Endothelial cell of umbilical vein (primary cell): ENCODE results near the gene KLHL24. TPM values are rescaled to one million over a fixed set of nuclear protein-coding genes. Genes with fewer than 3 reads are reported as not detected.

Experiments used
- Bru-seq: library from RNA; stranded (reverse); fragments of 400-500 nt; gene quantifications from one replicate; lab custom pipeline; 2021; lab: Mats Ljungman, UMichigan
- BruChase-seq, 2 experiments: library from RNA; stranded (reverse); fragments of 400-500 nt; gene quantifications; one replicate each; lab custom pipeline; 2021; lab: Mats Ljungman, UMichigan
- BruUV-seq: library from RNA; stranded (reverse); fragments of 400-500 nt; replicated peaks from 2 replicates; lab custom pipeline; 2021; lab: Mats Ljungman, UMichigan
- CTCF ChIA-PET: fragments of 300-600, 350-600 bp; sonication (Branson Sonifier 250); formaldehyde crosslinking; loops from one replicate; lab custom pipeline; 2021; ENCODE audit warnings: antibody characterized with exemption, inconsistent platforms; lab: Charles Lee
- POLR2A ChIA-PET: fragments of 300-600, 350-600 bp; sonication (Branson Sonifier 250); formaldehyde crosslinking; loops from one replicate; lab custom pipeline; 2021; ENCODE audit warnings: antibody characterized with exemption, inconsistent platforms; lab: Charles Lee
- DNase-seq: peaks from one replicate; pipeline ENCODE4 v3.0.0-alpha.2; 2011; ENCODE audit warnings: low read depth, low spot score
- FAIRE-seq: peaks from 2 replicates; lab custom pipeline; 2011; peaks lifted over from hg19 to GRCh38; lab: Jason Lieb, UNC
- H2AFZ ChIP-seq: 2 replicates; pipeline ENCODE4 v1.6.0; 2012; ENCODE audit warnings: low read depth, low read length, control low read depth, inconsistent platforms
- H3K27ac ChIP-seq: 2 replicates; pipeline ENCODE4 v1.5.1; 2011; ENCODE audit warnings: low read depth, mild to moderate bottlenecking, control low read depth, low read length, moderate library complexity; ENCODE audit not compliant: insufficient read depth
- H3K27me3 ChIP-seq, 2 experiments: 2 replicates each; pipeline versions ENCODE4 v1.6.0 to v1.6.1; 2011; ENCODE audit warnings: low read length in 2 of 2, mixed read lengths in 1 of 2; ENCODE audit not compliant: control insufficient read depth in 2 of 2, insufficient read depth in 2 of 2
- H3K36me3 ChIP-seq, 2 experiments: 2 replicates in 1 of 2; 3 replicates in 1 of 2; pipeline ENCODE4 v1.5.1; 2011; ENCODE audit warnings: low read length in 2 of 2, mild to moderate bottlenecking in 1 of 2, moderate library complexity in 1 of 2; ENCODE audit not compliant: control insufficient read depth in 2 of 2, insufficient read depth in 2 of 2; ENCODE audit errors: extremely low read depth in 1 of 2
- H3K4me1 ChIP-seq: 3 replicates; pipeline ENCODE4 v1.5.1; 2011; ENCODE audit warnings: mild to moderate bottlenecking, low read length; ENCODE audit not compliant: control insufficient read depth, insufficient read depth; ENCODE audit errors: extremely low read depth
- H3K4me2 ChIP-seq: 2 replicates; pipeline ENCODE4 v1.6.1; 2011; ENCODE audit warnings: low read length, control low read depth, mixed read lengths; ENCODE audit not compliant: insufficient read depth
- H3K4me3 ChIP-seq, 3 experiments: fragments of 200-600 bp in 1 of 3; sonication (generic), shearing (Covaris generic) in 1 of 3; replicated peaks in 1 of 3; 2 replicates each; pipeline ENCODE4 v1.5.1; 2011 to 2016; ENCODE audit warnings: control low read depth in 3 of 3, low read length in 3 of 3, mild to moderate bottlenecking in 2 of 3, inconsistent platforms in 1 of 3, low read depth in 1 of 3, moderate library complexity in 1 of 3; ENCODE audit not compliant: insufficient read depth in 1 of 3
- H3K79me2 ChIP-seq: 2 replicates; pipeline ENCODE4 v1.6.0; 2012; ENCODE audit warnings: low read length, inconsistent platforms; ENCODE audit not compliant: control insufficient read depth, insufficient read depth
- H3K9ac ChIP-seq: replicated peaks from 2 replicates; pipeline ENCODE3; 2011; ENCODE audit warnings: low read length, control low read depth; ENCODE audit not compliant: insufficient read depth; ENCODE audit errors: extremely low read depth
- H3K9me1 ChIP-seq: replicated peaks from 3 replicates; pipeline ENCODE4 v1.6.0; 2011; ENCODE audit warnings: mild to moderate bottlenecking, low read length; ENCODE audit not compliant: control insufficient read depth, insufficient read depth; ENCODE audit errors: extremely low read depth
- H3K9me3 ChIP-seq: replicated peaks from 2 replicates; pipeline ENCODE4 v1.5.1; 2012; ENCODE audit warnings: low read length, inconsistent platforms; ENCODE audit not compliant: control insufficient read depth, insufficient read depth
- H4K20me1 ChIP-seq: replicated peaks from 2 replicates; pipeline ENCODE3; 2011; ENCODE audit warnings: mild to moderate bottlenecking, low read length; ENCODE audit not compliant: control insufficient read depth, insufficient read depth; ENCODE audit errors: extremely low read depth
- FOS ChIP-seq: IDR thresholded peaks from 2 replicates; pipeline ENCODE4 v1.6.1; 2011; ENCODE audit warnings: mild to moderate bottlenecking, low read length, moderate library complexity, borderline replicate concordance; ENCODE audit not compliant: insufficient read depth
- JUN ChIP-seq: IDR thresholded peaks from 2 replicates; pipeline ENCODE4 v1.6.1; 2011; ENCODE audit warnings: borderline replicate concordance, low read depth; ENCODE audit not compliant: insufficient read length, insufficient read depth
- POLR2A ChIP-seq: IDR thresholded peaks from 2 replicates; pipeline ENCODE4 v1.6.1; 2012; ENCODE audit warnings: low read depth, mild to moderate bottlenecking, control low read depth, low read length
- POLR2AphosphoS5 ChIP-seq: IDR thresholded peaks from 2 replicates; pipeline ENCODE4 v1.6.1; 2012; ENCODE audit warnings: low read depth, mild to moderate bottlenecking, control low read depth, low read length, moderate library complexity; ENCODE audit not compliant: insufficient read depth
- dilution Hi-C: fragments of 300-500 bp; cut with MboI; formaldehyde crosslinking; loops from one replicate; pipeline ENCODE4 v1.15.0; 2019; ENCODE audit warnings: low sequenced_read_pairs; ENCODE audit not compliant: extremely low pct_ligation_motif_present
- intact Hi-C: fragments of 100-400 bp; cut with micrococcal nuclease; formaldehyde crosslinking; loops from one replicate; pipeline ENCODE4 v1.10.0; 2022
- long read RNA-seq: library from polyadenylated mRNA; stranded (forward); transcript quantifications from one replicate; pipeline ENCODE4 v2.0.0, GENCODE V29; 2021
- polyA minus RNA-seq, 3 experiments: library from RNA; depleted of rRNA, polyadenylated mRNA; stranded (reverse); fragments of >200 nt; gene quantifications; 1 replicate in 1 of 3; 2 replicates in 2 of 3; pipeline ENCODE4 v1.2.3, GENCODE V29; 2011
- polyA plus RNA-seq, 4 experiments: library from polyadenylated mRNA; depleted of rRNA in 3 of 4; stranded (reverse) in 3 of 4; unstranded in 1 of 4; fragments of >200 nt; gene quantifications; 2 replicates each; pipeline versions ENCODE4 v1.2.1 to v1.2.3, GENCODE V29; 2011 to 2012; ENCODE audit warnings: missing spikeins in 1 of 4
- total RNA-seq: library from RNA; stranded (reverse); gene quantifications from 2 replicates; pipeline ENCODE4 v1.2.3, GENCODE V29; 2021
- TF ChIP-seq, protein P1 (sequence below), 2 donors: IDR thresholded peaks; 1 replicate in 1 of 2; 2 replicates in 1 of 2; pipeline ENCODE4 v1.5.1; 2011; ENCODE audit warnings: low read length in 2 of 2, mild to moderate bottlenecking in 2 of 2, moderate library complexity in 2 of 2, control low read depth in 1 of 2, inconsistent platforms in 1 of 2, low read depth in 1 of 2; ENCODE audit not compliant: insufficient read depth in 1 of 2; ENCODE audit errors: extremely low read depth in 1 of 2
- TF ChIP-seq, protein P2 (sequence below): IDR thresholded peaks from 2 replicates; pipeline ENCODE4 v1.6.1; 2011; ENCODE audit not compliant: insufficient read depth, insufficient read length

Gene KLHL24, protein sequence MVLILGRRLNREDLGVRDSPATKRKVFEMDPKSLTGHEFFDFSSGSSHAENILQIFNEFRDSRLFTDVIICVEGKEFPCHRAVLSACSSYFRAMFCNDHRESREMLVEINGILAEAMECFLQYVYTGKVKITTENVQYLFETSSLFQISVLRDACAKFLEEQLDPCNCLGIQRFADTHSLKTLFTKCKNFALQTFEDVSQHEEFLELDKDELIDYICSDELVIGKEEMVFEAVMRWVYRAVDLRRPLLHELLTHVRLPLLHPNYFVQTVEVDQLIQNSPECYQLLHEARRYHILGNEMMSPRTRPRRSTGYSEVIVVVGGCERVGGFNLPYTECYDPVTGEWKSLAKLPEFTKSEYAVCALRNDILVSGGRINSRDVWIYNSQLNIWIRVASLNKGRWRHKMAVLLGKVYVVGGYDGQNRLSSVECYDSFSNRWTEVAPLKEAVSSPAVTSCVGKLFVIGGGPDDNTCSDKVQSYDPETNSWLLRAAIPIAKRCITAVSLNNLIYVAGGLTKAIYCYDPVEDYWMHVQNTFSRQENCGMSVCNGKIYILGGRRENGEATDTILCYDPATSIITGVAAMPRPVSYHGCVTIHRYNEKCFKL
- 45.8 and 46.2 TPM in 2 replicates for total RNA-seq
- 14.0 and 18.0 TPM in 2 replicates for polyA plus RNA-seq
- 12.6 and 15.0 TPM in 2 replicates for polyA plus RNA-seq (2011; cell fraction: cytosol; rRNA removed)
- 31.7 and 34.0 TPM in 2 replicates for polyA plus RNA-seq (2011; cell fraction: nucleus; rRNA removed)
- 14.0 and 17.5 TPM in 2 replicates for polyA plus RNA-seq (2012)
- 84.7 and 88.3 TPM in 2 replicates for polyA minus RNA-seq
- polyA minus RNA-seq (2011; cell fraction: cytosol; rRNA and poly(A)+ RNA removed), result 33.1 TPM
- polyA minus RNA-seq (2011; cell fraction: nucleus; rRNA and poly(A)+ RNA removed), result 64.9 and 78.2 TPM in 2 replicates
- percentile 78 among the genes with signal in this experiment for Bru-seq, nascent RNA
- BruChase-seq, experiment 1, labeled RNA remaining after a 6-hour chase, result percentile 73 among the genes with signal in this experiment
- BruChase-seq, experiment 2, labeled RNA remaining after a 2-hour chase, result percentile 87 among the genes with signal in this experiment
- long read RNA-seq, full-length matches to known transcripts, result 18 of 39 reads
- long read RNA-seq, partial matches to known transcripts, result 5 of 39 reads
- long read RNA-seq, other reads (novel, unspliced or antisense), result 16 of 39 reads

DNA sequence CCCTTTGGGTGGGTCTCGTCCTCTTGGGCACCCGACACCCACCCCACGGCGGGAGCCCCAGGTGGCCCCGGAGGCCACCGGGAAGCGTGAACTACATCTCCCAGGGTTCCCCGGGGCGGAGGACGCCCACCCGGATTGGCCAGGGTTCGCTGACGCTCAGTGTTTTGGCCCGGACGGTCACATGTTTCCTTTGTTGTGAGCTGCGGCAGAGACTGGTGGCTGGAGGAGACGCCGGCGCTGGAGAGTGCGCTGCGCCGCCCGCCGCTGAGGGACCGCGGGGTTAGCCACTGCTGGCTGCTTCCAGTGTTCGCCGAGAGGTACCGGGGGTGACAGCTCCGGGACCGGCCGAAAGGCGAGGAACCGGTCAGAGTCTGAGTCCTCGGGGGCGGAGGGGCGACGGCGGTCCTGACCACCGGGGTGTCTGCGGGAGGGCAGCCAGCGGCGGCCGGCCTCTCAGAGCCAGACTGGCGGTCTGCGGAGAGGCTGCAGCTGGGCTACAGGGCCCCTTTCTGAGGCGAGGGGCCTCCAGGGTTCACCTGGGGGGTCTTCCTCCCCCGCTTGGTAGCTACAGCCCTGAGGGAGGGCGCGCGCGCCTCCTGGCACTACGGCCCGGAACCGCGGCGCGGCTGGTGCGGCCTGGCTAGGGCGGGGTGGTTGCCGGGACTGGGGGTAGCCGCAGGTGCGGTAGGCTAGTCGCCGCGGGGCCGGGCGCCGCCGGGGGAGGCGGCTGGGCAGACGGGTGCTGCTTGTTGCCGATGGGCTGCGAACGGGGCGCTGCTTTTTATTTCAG lies at the start of gene KLHL24:
Gene KLHL24 (plus strand): TSS at position 193 of the 790 bp plus-strand sequence. CDS start 14,734 bp downstream, outside the sequence.
- POLR2A ChIA-PET, result interaction anchor here (0.9 to 1.5 kb wide), 3 partner anchors 51 to 156 kb away, joined by 3 to 7 read pairs (median 6); partner anchors contain the start of gene YEATS2
- FAIRE-seq, result peak; percentile 85
- H3K9me3 ChIP-seq, result no peaks in the 10 kb centered on the region

More for the DNA sequence above, at the start of gene KLHL24:
- DNase-seq, result peak; percentile 93
- CTCF ChIA-PET, result interaction anchor here (0.9 to 3.3 kb wide), 5 partner anchors 20 to 168 kb away, joined by 3 to 13 read pairs (median 3); no protein-coding TSS in a partner anchor
- Histone ChIP-seq H3K4me3 (peak within 1 kb of the TSS; percentile 81 to 99 (median 84)), H3K27me3 (no peaks in the 10 kb centered on the region), H3K36me3 (no peaks in the 10 kb centered on the region), H3K9me1 (no peaks in the 10 kb centered on the region), H3K4me2 (peak within 1 kb of the TSS; percentile 75), H3K79me2 (no peaks in the 10 kb centered on the region), H3K9ac (peak within 1 kb of the TSS; percentile 93), H2AFZ (peak within 1 kb of the TSS; percentile 99), H4K20me1 (no peaks in the 10 kb centered on the region), H3K4me1 (peaks cover 19% of the 10 kb centered on the region), H3K27ac (peak within 1 kb of the TSS; percentile 89)
- BruUV-seq, result no TSS peak
- peak; percentile 47 for TF ChIP-seq POLR2AphosphoS5
- TF ChIP-seq, protein P1, sequence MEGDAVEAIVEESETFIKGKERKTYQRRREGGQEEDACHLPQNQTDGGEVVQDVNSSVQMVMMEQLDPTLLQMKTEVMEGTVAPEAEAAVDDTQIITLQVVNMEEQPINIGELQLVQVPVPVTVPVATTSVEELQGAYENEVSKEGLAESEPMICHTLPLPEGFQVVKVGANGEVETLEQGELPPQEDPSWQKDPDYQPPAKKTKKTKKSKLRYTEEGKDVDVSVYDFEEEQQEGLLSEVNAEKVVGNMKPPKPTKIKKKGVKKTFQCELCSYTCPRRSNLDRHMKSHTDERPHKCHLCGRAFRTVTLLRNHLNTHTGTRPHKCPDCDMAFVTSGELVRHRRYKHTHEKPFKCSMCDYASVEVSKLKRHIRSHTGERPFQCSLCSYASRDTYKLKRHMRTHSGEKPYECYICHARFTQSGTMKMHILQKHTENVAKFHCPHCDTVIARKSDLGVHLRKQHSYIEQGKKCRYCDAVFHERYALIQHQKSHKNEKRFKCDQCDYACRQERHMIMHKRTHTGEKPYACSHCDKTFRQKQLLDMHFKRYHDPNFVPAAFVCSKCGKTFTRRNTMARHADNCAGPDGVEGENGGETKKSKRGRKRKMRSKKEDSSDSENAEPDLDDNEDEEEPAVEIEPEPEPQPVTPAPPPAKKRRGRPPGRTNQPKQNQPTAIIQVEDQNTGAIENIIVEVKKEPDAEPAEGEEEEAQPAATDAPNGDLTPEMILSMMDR (IDR thresholded peaks at IDR 0.05; ENCODE audit: extremely low read depth in 1 of 2, insufficient read depth in 1 of 2, low read depth in 1 of 2, low read length in 2 of 2), result no peak
- no peak for TF ChIP-seq JUN
- TF ChIP-seq, protein P2, sequence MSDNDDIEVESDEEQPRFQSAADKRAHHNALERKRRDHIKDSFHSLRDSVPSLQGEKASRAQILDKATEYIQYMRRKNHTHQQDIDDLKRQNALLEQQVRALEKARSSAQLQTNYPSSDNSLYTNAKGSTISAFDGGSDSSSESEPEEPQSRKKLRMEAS, result peak; percentile 72
- TF ChIP-seq FOS, result no peak
- TF ChIP-seq POLR2A, result peak; percentile 41
- intact Hi-C loops (loop anchor here (1.0 to 5.0 kb wide), 7 partner anchors 62 to 513 kb away; partner anchors contain the start of genes KLHL6 and YEATS2), dilution Hi-C loops (no loop called here)
